Right lobe of liver (tissue), 6 donors: ENCODE results near the gene DPP10. TPM values are rescaled to one million over a fixed set of nuclear protein-coding genes. Genes with fewer than 3 reads are reported as not detected.

Source experiments
- ATAC-seq, 4 donors: fragments of 200-7000 bp; cut with Tn5 transposase; one replicate each; pipeline ENCODE4 v1.9.1; 2020; ENCODE audit warnings: mild to moderate bottlenecking in 4 of 4, moderate library complexity in 4 of 4
- DNase-seq, 3 donors: peaks; one replicate each; pipeline ENCODE4 v3.0.0-alpha.2; 2020
- H3K27ac ChIP-seq, 3 donors: fragments of 200-600 bp; one replicate each; pipeline ENCODE4 v1.8.0; 2022
- H3K27me3 ChIP-seq, 2 donors: fragments of 200-600 bp; one replicate each; pipeline ENCODE4 v1.8.0; 2022
- H3K36me3 ChIP-seq, 4 donors: fragments of 200-600 bp; sonication (generic) in 1 of 4; one replicate each; pipeline versions ENCODE4 v1.5.1 to v1.8.0; 2017 to 2022; ENCODE audit warnings: control low read depth in 1 of 4
- H3K4me1 ChIP-seq, 4 donors: fragments of 200-600 bp; sonication (generic) in 1 of 4; one replicate each; pipeline versions ENCODE4 v1.5.1 to v1.8.0; 2017 to 2022; ENCODE audit warnings: control low read depth in 1 of 4
- H3K4me3 ChIP-seq, 3 donors: fragments of 200-600 bp; one replicate each; pipeline ENCODE4 v1.8.0; 2022
- H3K9me3 ChIP-seq, 4 donors: fragments of 200-600 bp; sonication (generic) in 1 of 4; one replicate each; pipeline versions ENCODE4 v1.5.1 to v1.8.0; 2017 to 2022; ENCODE audit warnings: control low read depth in 1 of 4
- POLR2A ChIP-seq: fragments of 450-650 bp; IDR thresholded peaks from one replicate; pipeline ENCODE4 v1.6.1; 2017; ENCODE audit warnings: antibody characterized with exemption, mild to moderate bottlenecking
- WGBS: methylation state at CpG from one replicate; pipeline ENCODE4 v1.1.6; 2018; ENCODE audit warnings: low coverage, low lambda C conversion rate; ENCODE audit not compliant: insufficient coverage; ENCODE audit errors: missing lambda C conversion rate; 5-methylcytosine and 5-hydroxymethylcytosine counted together
- intact Hi-C, 2 donors: fragments of 100-400 bp; cut with DNase I; formaldehyde crosslinking; loops; one replicate each; pipeline versions ENCODE4 v1.11.2 to v1.14.1; 2022
- total RNA-seq, 6 experiments: library from RNA; depleted of rRNA in 2 of 6; stranded (reverse); fragments of >200 nt in 2 of 6; fragmentation: NEBNext Ultra II Directional in 3 of 6; extraction: Animal tissue kit (Norgen Biotek cat#: 25700) in 3 of 6; gene quantifications; one replicate each; pipeline versions ENCODE4 v1.1.0 to v1.2.4, GENCODE V29; 2016 to 2023
- TF ChIP-seq, protein P1 (sequence below), 4 donors: fragments of 200-600 bp in 3 of 4; fragments of 450-650 bp in 1 of 4; IDR thresholded peaks; one replicate each; pipeline versions ENCODE4 v1.5.1 to v1.8.0; 2016 to 2022; ENCODE audit warnings: antibody characterized with exemption in 4 of 4, mild to moderate bottlenecking in 2 of 4
- donor health status: DM: no; HTN: yes; CAD: no.
- donor health status: DM: no; HTN: no; CAD: no.
- donor health status: DM: no; HTN: no; CAD: no.
- donor health status: DM: no; HTN: yes; CAD: no.
- donor health status: DM: no; HTN: yes; CAD: no.

Gene DPP10
- total RNA-seq, 6 experiments from 2014 or later = 0.09 to 0.19 (median 0.15) TPM; not detected in 2

GRCh38 chr2:114548151-114548550 is 105.7 kb downstream of the DPP10 start:
- H3K4me1 ChIP-seq = no peaks in the 10 kb centered on the region
- ATAC-seq (no peak), DNase-seq (no peak)
- no peaks in the 10 kb centered on the region for H3K9me3 ChIP-seq
- 93% methylated on average over 4 of the region's 6 CpGs for WGBS
- no peaks in the 10 kb centered on the region for H3K27me3 ChIP-seq
- TF ChIP-seq POLR2A = no peak
- TF ChIP-seq, protein P1, sequence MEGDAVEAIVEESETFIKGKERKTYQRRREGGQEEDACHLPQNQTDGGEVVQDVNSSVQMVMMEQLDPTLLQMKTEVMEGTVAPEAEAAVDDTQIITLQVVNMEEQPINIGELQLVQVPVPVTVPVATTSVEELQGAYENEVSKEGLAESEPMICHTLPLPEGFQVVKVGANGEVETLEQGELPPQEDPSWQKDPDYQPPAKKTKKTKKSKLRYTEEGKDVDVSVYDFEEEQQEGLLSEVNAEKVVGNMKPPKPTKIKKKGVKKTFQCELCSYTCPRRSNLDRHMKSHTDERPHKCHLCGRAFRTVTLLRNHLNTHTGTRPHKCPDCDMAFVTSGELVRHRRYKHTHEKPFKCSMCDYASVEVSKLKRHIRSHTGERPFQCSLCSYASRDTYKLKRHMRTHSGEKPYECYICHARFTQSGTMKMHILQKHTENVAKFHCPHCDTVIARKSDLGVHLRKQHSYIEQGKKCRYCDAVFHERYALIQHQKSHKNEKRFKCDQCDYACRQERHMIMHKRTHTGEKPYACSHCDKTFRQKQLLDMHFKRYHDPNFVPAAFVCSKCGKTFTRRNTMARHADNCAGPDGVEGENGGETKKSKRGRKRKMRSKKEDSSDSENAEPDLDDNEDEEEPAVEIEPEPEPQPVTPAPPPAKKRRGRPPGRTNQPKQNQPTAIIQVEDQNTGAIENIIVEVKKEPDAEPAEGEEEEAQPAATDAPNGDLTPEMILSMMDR (IDR thresholded peaks at IDR 0.05) = no peak
- no peak overlapping the region for H3K4me3 ChIP-seq
- no peaks in the 10 kb centered on the region for H3K36me3 ChIP-seq
- no peak overlapping the region for H3K27ac ChIP-seq
- intact Hi-C loops = no loop called here

GRCh38 chr2:114550364-114550763 is 107.9 kb downstream of the DPP10 start:
- peak in 3 of 4 donors; percentile 11 to 48 (median 17) for ATAC-seq
- WGBS = 28% methylated on average over 2 of the region's 2 CpGs
- intact Hi-C loops = no loop called here

GRCh38 chr2:114550895-114551793 is 108.7 kb downstream of the DPP10 start:
- DNase-seq (peak in 2 of 3 donors; percentile 32 to 49), ATAC-seq (peak; percentile 71 to 90 (median 86))
- TF ChIP-seq, protein P1 (IDR thresholded peaks at IDR 0.05) = peak; percentile 60 to 72 (median 64)
- TF ChIP-seq POLR2A = no peak
- no peaks in the 10 kb centered on the region for H3K4me1 ChIP-seq
- H3K9me3 ChIP-seq = no peaks in the 10 kb centered on the region
- no peaks in the 10 kb centered on the region for H3K27me3 ChIP-seq
- 26% methylated on average over 5 of the region's 5 CpGs for WGBS
- H3K27ac ChIP-seq = no peak overlapping the region
- no peak overlapping the region for H3K4me3 ChIP-seq
- intact Hi-C loops = no loop called here
- no peaks in the 10 kb centered on the region for H3K36me3 ChIP-seq

More at GRCh38 chr2:114550364-114550763, 107.9 kb downstream of the DPP10 start:
- DNase-seq = no peak
- Histone ChIP-seq H3K27me3 (no peaks in the 10 kb centered on the region), H3K27ac (no peak overlapping the region), H3K9me3 (no peaks in the 10 kb centered on the region), H3K36me3 (no peaks in the 10 kb centered on the region), H3K4me1 (no peaks in the 10 kb centered on the region), H3K4me3 (no peak overlapping the region)
- TF ChIP-seq, protein P1 (IDR thresholded peaks at IDR 0.05) = no peak

- Histone ChIP-seq H3K9me3 (no peaks in the 10 kb centered on the region), H3K36me3 (no peaks in the 10 kb centered on the region), H3K4me3 (no peak overlapping the region), H3K27ac (no peak overlapping the region), H3K4me1 (no peaks in the 10 kb centered on the region), H3K27me3 (no peaks in the 10 kb centered on the region)
- WGBS = 29% methylated on average over 5 of the region's 5 CpGs
- DNase-seq = no peak
- ATAC-seq = no peak
- intact Hi-C loops = no loop called here
- TF ChIP-seq, protein P1 (IDR thresholded peaks at IDR 0.05) = no peak
- no peak for TF ChIP-seq POLR2A
These were observed 110.6 kb downstream of the DPP10 start for GRCh38 chr2:114553027-114553426.
